GM19023 (cell line): ENCODE measurements around the gene PRDM16.

Experiments used
- ATAC-seq: cut with Tn5 transposase; IDR thresholded peaks from one replicate; pipeline ENCODE4 v1.9.1; 2021; ENCODE audit warnings: mild to moderate bottlenecking, moderate library complexity; ENCODE audit not compliant: unreplicated experiment

PRDM16 gene

GRCh38 chr1:3346478-3346877, 277.5 kb downstream of the PRDM16 start:
- ATAC-seq, result no peak

- no peak for ATAC-seq
Observed at GRCh38 chr1:3347257-3348020, 278.4 kb downstream of the PRDM16 start.

GRCh38 chr1:3348196-3348865, 279.3 kb downstream of the PRDM16 start:
- ATAC-seq, result no peak

GRCh38 chr1:3349161-3349967, 280.4 kb downstream of the PRDM16 start:
- ATAC-seq, result no peak

DNA sequence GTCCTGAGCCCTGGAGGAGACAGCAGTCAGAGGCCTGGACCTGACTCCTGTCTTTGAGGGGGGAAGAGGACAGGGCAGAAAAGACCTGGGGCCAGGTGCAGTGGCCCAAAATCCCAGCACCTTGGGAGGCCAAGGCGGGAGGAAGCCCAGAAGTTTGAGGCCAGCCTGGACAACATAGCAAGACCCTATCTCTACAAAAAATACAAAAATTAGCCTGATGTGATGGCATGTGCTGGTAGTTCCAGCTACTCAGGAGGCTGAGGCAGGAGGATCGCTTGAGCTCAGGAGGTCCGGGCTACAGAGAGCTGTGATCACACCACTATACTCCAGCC, 280.9 kb downstream of the PRDM16 start:
- ATAC-seq, result no peak

DNA sequence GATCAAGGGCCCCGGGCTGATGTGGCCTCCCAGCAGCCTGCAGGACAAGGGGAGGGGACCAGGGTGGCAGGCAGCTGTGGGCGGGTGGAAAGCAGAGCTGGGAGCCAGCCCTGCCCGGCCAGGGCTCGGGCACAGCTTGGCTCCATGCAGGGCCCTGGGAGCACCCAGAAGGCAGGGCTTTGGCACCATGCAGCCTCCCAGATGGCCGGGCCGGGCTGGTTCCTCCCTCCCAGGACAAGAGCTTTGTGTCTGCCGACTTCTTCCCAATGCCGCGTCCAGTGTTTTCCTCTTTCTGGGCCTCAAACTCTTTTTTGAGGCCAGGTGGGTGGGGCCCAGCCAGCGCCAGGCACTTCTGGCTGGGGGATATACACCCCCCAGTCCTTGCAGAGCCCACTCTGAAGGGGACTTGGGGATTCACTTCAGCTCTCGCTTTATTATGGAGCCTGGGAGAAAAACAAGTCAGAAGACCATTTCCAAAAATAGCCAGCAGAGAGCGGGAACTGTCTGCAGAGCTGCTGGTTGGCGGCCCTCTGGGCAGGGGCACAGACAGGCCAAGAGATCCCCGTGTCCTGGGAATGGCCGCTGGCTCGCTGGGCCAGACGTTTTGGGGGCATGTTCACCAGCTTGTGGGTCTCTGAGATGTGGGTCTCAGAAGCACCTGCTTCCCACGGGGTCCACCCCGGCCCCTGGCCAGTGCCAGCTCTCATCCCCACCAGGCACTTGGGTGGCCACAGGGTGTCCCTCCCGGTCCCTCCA, 281.7 kb downstream of the PRDM16 start:
- no peak for ATAC-seq

DNA sequence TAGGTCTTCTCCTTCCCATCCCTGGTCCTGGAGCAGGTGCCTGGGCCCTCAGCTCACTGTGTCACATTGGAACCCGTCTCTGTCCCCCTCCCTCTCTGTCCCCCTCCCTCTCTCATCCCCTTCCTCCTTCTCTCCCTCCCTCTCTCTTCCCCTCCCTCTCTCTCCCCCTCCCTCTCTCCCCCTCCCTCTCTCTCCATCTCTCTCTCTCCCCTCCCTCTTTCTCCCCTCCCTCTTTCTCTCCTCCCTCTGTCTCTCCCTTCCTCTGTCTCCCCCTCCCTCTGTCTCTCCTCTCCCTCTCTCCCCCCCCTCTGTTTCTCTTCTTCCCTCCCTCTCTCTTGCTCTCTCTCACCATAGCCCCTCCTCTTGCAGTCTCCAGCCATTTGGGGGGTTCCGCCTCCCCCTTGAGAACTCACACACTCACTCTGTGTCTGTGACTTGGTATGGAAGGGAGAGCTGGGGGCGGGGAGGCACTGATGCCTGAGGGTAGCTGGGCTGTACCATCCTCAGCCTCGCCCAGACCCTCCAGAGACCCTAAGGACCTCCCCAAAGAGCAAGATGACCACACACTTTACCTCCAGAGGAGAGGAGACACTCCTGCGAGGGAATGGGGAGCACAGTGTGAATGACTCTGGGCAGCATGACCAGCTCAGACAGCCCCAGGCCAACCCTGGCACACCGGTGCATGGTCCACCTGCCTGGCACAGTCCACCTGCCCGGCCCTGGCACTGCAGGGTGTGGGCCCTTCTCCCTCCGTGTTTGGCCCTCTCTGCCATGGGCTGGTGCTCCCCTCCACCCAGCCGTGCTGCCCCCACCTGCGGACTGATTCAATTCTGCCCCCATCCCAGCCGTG, 282.7 kb downstream of the PRDM16 start:
- ATAC-seq, result no peak

GRCh38 chr1:3352299-3352951, 283.4 kb downstream of the PRDM16 start:
- ATAC-seq, result no peak

DNA sequence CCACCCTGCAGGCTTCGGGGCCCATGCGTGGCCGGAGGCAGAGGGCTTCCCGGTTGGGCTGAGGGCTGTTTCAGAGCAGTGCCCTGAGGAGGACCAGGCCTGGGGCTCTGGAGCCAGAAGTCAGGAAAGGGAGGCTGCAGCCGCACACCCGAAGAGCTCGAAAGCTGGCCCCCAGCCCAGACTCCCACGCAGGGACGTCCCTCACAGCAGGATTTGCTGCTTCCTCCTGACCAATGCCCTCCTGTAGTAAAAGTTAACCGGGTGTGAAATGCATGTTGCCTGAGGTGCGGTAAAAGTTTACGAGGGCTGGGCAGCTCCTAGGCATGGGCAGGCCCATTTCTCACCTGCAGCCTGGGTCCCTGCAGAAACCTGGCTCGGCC, 283.9 kb downstream of the PRDM16 start:
- ATAC-seq, result no peak

- no peak for ATAC-seq
Observed at GRCh38 chr1:3353876-3354275, 284.9 kb downstream of the PRDM16 start.

DNA sequence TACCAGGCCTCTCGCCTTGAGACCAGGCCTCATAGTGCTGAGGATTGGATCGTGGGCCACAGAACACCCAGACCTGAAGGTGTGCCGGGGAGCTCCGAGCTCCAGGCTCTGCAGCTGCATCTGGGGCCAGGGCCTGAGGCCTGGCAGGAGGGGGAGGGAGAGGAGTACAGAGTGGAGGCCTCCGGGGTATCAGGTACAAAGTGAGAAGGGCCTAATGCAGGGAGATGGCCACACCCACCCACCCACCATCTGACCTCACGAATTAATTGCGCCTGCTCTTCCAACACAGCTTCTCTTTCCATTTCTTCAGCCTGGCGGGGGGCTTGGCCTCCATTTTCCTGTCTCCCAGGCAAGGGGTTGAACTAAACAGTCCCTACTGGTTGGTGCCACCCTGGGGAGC, 286.1 kb downstream of the PRDM16 start:
- ATAC-seq, result no peak

DNA sequence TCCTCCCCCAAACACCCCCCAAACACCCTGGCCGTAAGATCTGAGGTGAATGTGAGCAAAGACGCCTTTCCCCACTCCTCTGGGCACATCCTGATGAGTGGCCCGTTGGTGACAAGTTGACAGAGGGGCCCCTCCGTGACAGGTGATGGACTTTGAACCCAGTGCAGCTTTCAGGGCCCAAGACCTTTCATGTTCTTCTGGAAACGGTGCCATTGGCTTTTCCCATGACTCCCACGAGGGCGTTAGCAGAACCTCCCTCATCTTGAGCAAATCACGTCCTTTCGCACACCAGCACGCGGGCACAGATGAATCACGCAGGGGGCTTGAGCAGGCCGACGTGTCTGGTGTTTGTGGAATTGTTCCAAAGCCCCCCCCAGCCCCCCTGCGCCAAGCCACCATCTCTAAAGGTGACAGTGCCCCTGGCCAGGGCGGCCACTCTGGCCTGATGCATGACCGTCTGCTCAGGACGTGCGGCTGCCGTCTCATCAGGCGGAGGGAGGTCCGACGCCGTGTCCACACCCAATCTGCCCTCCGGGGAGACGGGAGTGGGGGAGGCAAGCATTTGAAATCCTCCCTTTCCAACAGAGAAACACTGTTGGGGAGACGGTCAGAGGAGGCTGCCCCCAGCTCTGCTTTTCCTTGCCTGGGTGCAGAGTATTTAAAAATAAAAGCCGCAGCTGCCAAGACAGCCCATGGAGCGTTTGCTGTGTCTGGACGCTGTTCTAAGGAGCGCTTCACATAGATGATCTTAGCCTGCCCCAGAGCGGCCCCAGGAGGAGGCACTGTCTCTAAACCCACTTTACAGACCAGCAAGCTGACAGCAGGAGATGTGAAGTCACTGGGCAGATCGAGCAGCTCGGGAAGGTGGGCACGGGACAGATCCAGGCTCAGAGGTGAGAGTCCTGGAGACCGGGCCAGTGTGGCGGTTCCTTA, 287.2 kb downstream of the PRDM16 start:
- ATAC-seq, result no peak

DNA sequence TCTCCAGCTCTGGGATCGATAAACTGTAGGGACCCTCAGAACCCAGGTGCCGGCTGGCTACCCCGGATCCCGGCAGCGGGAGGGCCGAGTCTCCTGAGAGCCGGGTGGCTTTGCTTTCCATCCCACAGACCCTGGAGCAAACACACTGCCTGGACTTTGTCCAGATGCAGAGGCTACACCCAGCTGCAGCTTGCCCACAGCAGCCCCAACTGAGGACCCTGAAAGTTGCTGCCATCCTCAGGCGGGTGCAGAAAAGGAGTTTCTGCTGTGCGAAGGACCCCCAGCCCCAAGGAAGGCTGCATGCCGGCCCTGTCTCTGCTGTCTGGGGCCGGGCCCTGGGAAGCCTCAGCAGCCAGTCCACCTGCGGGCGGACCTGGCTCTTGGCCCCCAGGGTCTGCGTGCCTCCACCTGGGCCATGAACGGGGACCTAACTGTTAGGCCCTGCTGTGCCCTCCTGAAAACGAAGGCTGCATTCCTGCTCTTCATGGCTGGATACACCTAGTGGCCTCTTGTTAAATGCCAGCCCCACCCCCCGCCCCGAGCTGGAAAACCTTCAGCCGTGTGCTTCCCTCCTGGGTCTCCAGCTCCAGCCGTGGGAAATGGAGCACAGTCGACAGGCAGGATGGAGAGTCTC, 287.9 kb downstream of the PRDM16 start:
- ATAC-seq, result no peak

DNA sequence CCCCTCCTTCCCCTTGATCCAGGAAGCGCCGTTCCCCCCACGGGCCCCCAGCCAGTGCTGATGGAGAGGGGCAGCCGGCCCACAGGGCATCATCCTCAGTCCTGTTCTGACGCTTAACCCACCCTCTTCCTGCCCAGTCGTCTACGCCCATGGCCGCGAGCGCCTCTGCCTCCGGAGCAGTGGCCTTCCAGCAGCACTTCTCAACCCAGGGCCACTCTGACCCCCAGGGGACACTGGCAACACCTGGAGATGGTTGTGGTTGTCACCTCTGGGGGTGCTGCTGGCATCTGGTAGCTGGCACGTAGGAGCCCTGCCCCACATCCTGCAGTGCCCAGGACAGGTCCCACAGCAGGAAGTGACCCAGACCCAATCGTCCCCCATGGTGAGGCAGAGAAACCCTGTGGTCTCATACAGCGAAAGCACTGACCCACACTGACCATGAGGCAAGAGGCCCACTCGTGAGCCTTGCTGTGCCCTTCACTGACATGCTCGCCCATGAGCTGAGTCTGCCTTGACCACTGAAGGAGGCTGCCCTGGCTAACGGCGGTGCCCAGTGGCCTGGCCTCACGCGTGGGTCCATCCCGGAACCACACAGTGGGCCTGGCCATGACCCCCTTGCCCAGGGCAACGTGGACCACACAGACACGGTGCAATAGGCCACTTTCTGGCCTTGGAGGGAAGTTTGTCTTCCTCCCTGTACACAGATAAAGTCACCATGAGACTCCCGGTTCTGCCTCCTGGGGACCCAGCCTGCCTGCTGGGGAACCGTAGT, 288.7 kb downstream of the PRDM16 start:
- ATAC-seq, result no peak

- no peak for ATAC-seq
Observed at GRCh38 chr1:3359351-3359750, 290.3 kb downstream of the PRDM16 start.

- ATAC-seq, result no peak
Observed at GRCh38 chr1:3359756-3360440, 290.9 kb downstream of the PRDM16 start.
